K562 (cell line): Measurements from ENCODE around the gene MYO10. TPM values are rescaled to one million over a fixed set of nuclear protein-coding genes. Genes with fewer than 3 reads are reported as not detected.

Experiments
- ATAC-seq: fragments of 200-7000 bp; cut with Tn5 transposase; 3 replicates; pipeline ENCODE4 v1.9.1; 2020; ENCODE audit warnings: moderate library complexity
- BruUV-seq: library from RNA; stranded (reverse); fragments of 400-500 nt; replicated peaks from 2 replicates; lab custom pipeline; 2021; lab: Mats Ljungman, UMichigan
- CTCF ChIA-PET: fragments of 300-600 bp; formaldehyde crosslinking; extraction: SDS; loops from one replicate; lab custom pipeline; 2021; ENCODE audit warnings: low intra/inter-chr PET ratio; lab: Yijun Ruan, JAX
- POLR2A ChIA-PET: fragments of 300-600, 350-650 bp; sonication (Branson Sonifier 250); formaldehyde crosslinking; extraction: SDS; loops from one replicate; lab custom pipeline; 2021; ENCODE audit warnings: antibody characterized with exemption, inconsistent platforms; lab: Yijun Ruan, JAX
- DNase-seq, 4 experiments: peaks; one replicate each; pipeline versions ENCODE4 v3.0.0 to v3.0.0-alpha.2; 2011 to 2018; ENCODE audit warnings: low spot score in 3 of 4, mixed read lengths in 3 of 4; ENCODE audit errors: extremely low read depth in 1 of 4
- FAIRE-seq: peaks from 2 replicates; lab custom pipeline; 2011; peaks lifted over from hg19 to GRCh38; lab: Jason Lieb, UNC
- H2AFZ ChIP-seq: 2 replicates; pipeline ENCODE4 v1.6.0; 2011; ENCODE audit warnings: low read depth, low read length, control low read depth, inconsistent platforms
- H3K27ac ChIP-seq: fragments of 200-600 bp; 3 replicates; pipeline ENCODE4 v1.8.0; 2011; ENCODE audit warnings: low read depth, mild to moderate bottlenecking, control low read depth, inconsistent platforms, low read length, moderate library complexity, mixed read lengths; ENCODE audit errors: extremely low read depth
- H3K27me3 ChIP-seq, 2 experiments: fragments of 300-600 bp in 1 of 2; 2 replicates in 1 of 2; 3 replicates in 1 of 2; pipeline versions ENCODE4 v1.6.0 to v1.8.0; 2011; ENCODE audit warnings: inconsistent platforms in 2 of 2, low read length in 2 of 2, mild to moderate bottlenecking in 1 of 2, mixed read lengths in 1 of 2, moderate library complexity in 1 of 2; ENCODE audit not compliant: control insufficient read depth in 2 of 2, insufficient read depth in 2 of 2
- H3K36me3 ChIP-seq: fragments of 300-600 bp; 3 replicates; pipeline ENCODE4 v1.8.0; 2011; ENCODE audit warnings: mild to moderate bottlenecking, low read length, inconsistent platforms; ENCODE audit not compliant: control insufficient read depth, insufficient read depth
- H3K4me1 ChIP-seq, 2 experiments: fragments of 200-600 bp in 1 of 2; replicated peaks in 1 of 2; 2 replicates in 1 of 2; 3 replicates in 1 of 2; pipeline versions ENCODE4 v1.5.1 to v1.8.0; 2011; ENCODE audit warnings: inconsistent platforms in 2 of 2, low read length in 2 of 2, mild to moderate bottlenecking in 1 of 2, mixed read lengths in 1 of 2, moderate library complexity in 1 of 2; ENCODE audit not compliant: control insufficient read depth in 2 of 2, insufficient read depth in 2 of 2
- H3K4me2 ChIP-seq: 2 replicates; pipeline ENCODE4 v1.6.1; 2011; ENCODE audit warnings: low read length, control low read depth, inconsistent platforms, mixed read lengths; ENCODE audit not compliant: insufficient read depth
- H3K4me3 ChIP-seq: fragments of 200-600 bp; sonication (generic), shearing (Covaris generic); 2 replicates; pipeline ENCODE4 v1.5.1; 2016; ENCODE audit warnings: control low read depth, inconsistent platforms
- H3K79me2 ChIP-seq: fragments of 200-600 bp; 3 replicates; pipeline ENCODE4 v1.8.0; 2011; ENCODE audit warnings: low read length, inconsistent platforms; ENCODE audit not compliant: control insufficient read depth, insufficient read depth
- H3K9ac ChIP-seq, 2 experiments: 2 replicates each; pipeline versions ENCODE4 v1.6.0 to v1.6.1; 2011; ENCODE audit warnings: low read depth in 2 of 2, low read length in 2 of 2, control low read depth in 1 of 2, inconsistent platforms in 1 of 2, mild to moderate bottlenecking in 1 of 2, mixed read lengths in 1 of 2; ENCODE audit not compliant: insufficient read depth in 1 of 2
- H3K9me1 ChIP-seq: one replicate; pipeline ENCODE4 v1.6.0; 2011; ENCODE audit warnings: inconsistent platforms, mild to moderate bottlenecking, low read length, moderate library complexity; ENCODE audit not compliant: control insufficient read depth, insufficient read depth
- H3K9me3 ChIP-seq: replicated peaks from 2 replicates; pipeline ENCODE4 v1.5.1; 2011; ENCODE audit warnings: low read depth, low read length, inconsistent platforms; ENCODE audit not compliant: control insufficient read depth, insufficient read depth
- H4K20me1 ChIP-seq: replicated peaks from 2 replicates; pipeline ENCODE4 v1.6.1; 2011; ENCODE audit warnings: low read length, inconsistent platforms, mixed read lengths; ENCODE audit not compliant: control insufficient read depth, insufficient read depth
- DNMT1 ChIP-seq: fragments of 450-650 bp; IDR thresholded peaks from 2 replicates; pipeline ENCODE4 v1.6.1; 2016; ENCODE audit warnings: antibody characterized with exemption, mild to moderate bottlenecking
- RBM17 ChIP-seq: fragments of 200-400 bp; formaldehyde crosslinking; IDR thresholded peaks from 2 replicates; pipeline ENCODE4 v1.6.1; 2017; ENCODE audit warnings: low read depth, mild to moderate bottlenecking, low read length, borderline replicate concordance
- SRSF1 ChIP-seq: fragments of 200-400 bp; formaldehyde crosslinking; IDR thresholded peaks from 2 replicates; pipeline ENCODE4 v1.6.1; 2017; ENCODE audit warnings: mild to moderate bottlenecking, low read depth, low read length, moderate library complexity
- TCF15 ChIP-seq: fragments of 250-450 bp; sonication (Bioruptor Pico); IDR thresholded peaks from 2 replicates; pipeline ENCODE4 v1.8.0; 2022; ENCODE audit warnings: moderate library complexity, mild to moderate bottlenecking, inconsistent platforms
- TCF7 ChIP-seq: sonication (generic); IDR thresholded peaks from 2 replicates; pipeline ENCODE4 v1.6.1; 2016; ENCODE audit warnings: antibody characterized with exemption, borderline replicate concordance
- XRCC4 ChIP-seq: IDR thresholded peaks from one replicate; pipeline ENCODE4 v1.6.1; 2011; ENCODE audit not compliant: insufficient read depth, insufficient read length; ENCODE audit errors: extremely low read depth
- ZBTB26 ChIP-seq: fragments of 450-650 bp; formaldehyde crosslinking; IDR thresholded peaks from 2 replicates; pipeline ENCODE4 v1.4.0; 2022; ENCODE audit warnings: missing genetic modification characterization
- ZBTB49 ChIP-seq: sonication (generic); formaldehyde crosslinking; IDR thresholded peaks from 2 replicates; pipeline ENCODE4 v1.8.0; 2022; ENCODE audit warnings: missing genetic modification reagents, mild to moderate bottlenecking, borderline replicate concordance
- ZNF3 ChIP-seq: fragments of 250-450 bp; sonication (Bioruptor Pico); IDR thresholded peaks from 2 replicates; pipeline ENCODE4 v1.5.0; 2021; ENCODE audit warnings: mild to moderate bottlenecking, moderate library complexity
- WGBS: fragments of 100-300 bp; shearing (Covaris generic); methylation state at CpG from one replicate; pipeline ENCODE4 v1.1.6; 2016; ENCODE audit warnings: low coverage, mixed read lengths; ENCODE audit not compliant: insufficient coverage; ENCODE audit errors: missing lambda C conversion rate; 5-methylcytosine and 5-hydroxymethylcytosine counted together
- in situ Hi-C: fragments of 300-500 bp; cut with MboI; formaldehyde crosslinking; loops from 4 replicates; pipeline ENCODE4 v1.15.0; 2018; ENCODE audit warnings: inconsistent platforms, mixed read lengths
- intact Hi-C: fragments of 100-400 bp; cut with micrococcal nuclease; formaldehyde crosslinking; loops from 2 replicates; pipeline ENCODE4 v1.14.2; 2022
- polyA plus RNA-seq, 8 experiments: library from polyadenylated mRNA; depleted of rRNA in 4 of 8; stranded (reverse) in 5 of 8; unstranded in 3 of 8; fragments of >200 nt; fragmentation: Nextera tagmentation in 2 of 8; fragmentation: Illumina TruSeq in 1 of 8; extraction: Ambion mirVana in 2 of 8; extraction: Trizol in 1 of 8; gene quantifications; 2 replicates each; pipeline versions ENCODE4 v1.2.1 to v1.2.3, GENCODE V29; 2011 to 2014; ENCODE audit warnings: inconsistent platforms in 1 of 8, missing spikeins in 1 of 8
- total RNA-seq, 7 experiments: library from RNA; depleted of rRNA in 6 of 7; stranded (reverse); fragments of >200 nt in 6 of 7; fragmentation: Illumina TruSeq in 2 of 7; extraction: Trizol in 2 of 7; gene quantifications; 2 replicates each; pipeline versions ENCODE4 v1.2.1 to v1.2.3, GENCODE V29; 2011 to 2021; ENCODE audit warnings: low replicate concordance in 1 of 7

Gene MYO10
- total and polyA plus RNA-seq, 9 of the 15 experiments (the other 6 are each of a cell fraction or from before 2014, with no cell fraction given), result 0.04 to 0.24 TPM; not detected in 7

GRCh38 chr5:16660982-16661381 is 275.1 kb downstream of the MYO10 start:
- intact Hi-C loops, result loop anchor here (10.0 kb wide), 1 partner anchor 176 kb away; no protein-coding TSS in a partner anchor
- no peak for FAIRE-seq
- TF ChIP-seq ZNF3 (CRISPR knock-in tag) (no peak), ZBTB26 (CRISPR knock-in tag) (no peak), ZBTB49 (CRISPR knock-in tag) (no peak), RBM17 (no peak), TCF7 (no peak), TCF15 (CRISPR knock-in tag) (no peak), XRCC4 (no peak), DNMT1 (no peak), SRSF1 (no peak)
- TF ChIP-seq, all 486 proteins: peak for 0
- H3K4me1 ChIP-seq, result no peaks in the 10 kb centered on the region
- no peaks in the 10 kb centered on the region for H3K9me1 ChIP-seq
- H3K79me2 ChIP-seq, result no peaks in the 10 kb centered on the region
- H3K4me3 ChIP-seq, result no peak overlapping the region
- no peak overlapping the region for H3K9ac ChIP-seq
- DNase-seq, result no peak
- no peak overlapping the region for H3K4me2 ChIP-seq
- 3% methylated on average over 5 of the region's 5 CpGs for WGBS
- no peak overlapping the region for H2AFZ ChIP-seq
- ATAC-seq, result no peak
- BruUV-seq, result no TSS peak
- H3K36me3 ChIP-seq, result no peaks in the 10 kb centered on the region
- H3K27me3 ChIP-seq, result no peaks in the 10 kb centered on the region; a peak in 1 of 5 replicates
- in situ Hi-C loops, result no loop called here
- H4K20me1 ChIP-seq, result no peaks in the 10 kb centered on the region
- H3K27ac ChIP-seq, result no peak overlapping the region
- no peaks in the 10 kb centered on the region for H3K9me3 ChIP-seq
- ChIA-PET CTCF (no interaction called here), POLR2A (no interaction called here)
